GM12864 (cell line): Measurements from ENCODE around the gene CLSTN2.

Experiments
- DNase-seq: peaks from one replicate; pipeline ENCODE4 v3.0.0-alpha.2; 2011; ENCODE audit warnings: low read depth
- H3K4me3 ChIP-seq: 2 replicates; pipeline ENCODE4 v1.5.1; 2011; ENCODE audit warnings: mild to moderate bottlenecking, low read depth, low read length, control low read depth
- CTCF ChIP-seq: IDR thresholded peaks from 2 replicates; pipeline ENCODE4 v1.5.1; 2011; ENCODE audit warnings: low read depth, mild to moderate bottlenecking, moderate library complexity, low read length, control low read depth, inconsistent platforms; ENCODE audit errors: missing control alignments

CLSTN2 gene

DNA sequence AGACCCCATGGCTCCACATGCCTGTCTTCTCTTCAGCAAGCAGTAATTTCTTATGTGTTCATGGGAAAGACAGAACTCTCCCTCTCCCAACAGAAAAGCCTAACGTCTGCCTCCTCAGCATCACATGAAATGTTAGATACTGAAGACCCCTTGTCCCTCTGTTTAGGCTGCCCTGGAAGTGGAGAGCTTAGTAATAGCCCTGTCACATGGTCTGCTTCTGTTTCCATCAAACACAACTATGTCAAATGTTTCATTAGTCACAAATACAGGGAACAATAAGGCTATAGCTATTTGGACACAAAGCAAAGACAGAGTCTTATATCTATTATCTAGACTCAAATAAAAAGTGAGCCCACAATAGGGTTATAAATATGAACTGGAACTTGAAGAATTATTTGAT, 552.6 kb downstream of the CLSTN2 start:
- no peak for DNase-seq
- no peak overlapping the region for H3K4me3 ChIP-seq
- no peak for TF ChIP-seq CTCF

- TF ChIP-seq CTCF = no peak
These were observed 558.3 kb downstream of the CLSTN2 start for GRCh38 chr3:140493271-140493670.

GRCh38 chr3:140494970-140495369, 560.0 kb downstream of the CLSTN2 start:
- no peak for DNase-seq
- no peak for TF ChIP-seq CTCF

More at GRCh38 chr3:140493271-140493670, 558.3 kb downstream of the CLSTN2 start:
- DNase-seq = no peak
- H3K4me3 ChIP-seq = no peak overlapping the region

GRCh38 chr3:140497331-140497730, 562.3 kb downstream of the CLSTN2 start:
- TF ChIP-seq CTCF = no peak

More at GRCh38 chr3:140494970-140495369, 560.0 kb downstream of the CLSTN2 start:
- H3K4me3 ChIP-seq = no peak overlapping the region

GRCh38 chr3:140499114-140499757, 564.3 kb downstream of the CLSTN2 start:
- no peak for DNase-seq
- H3K4me3 ChIP-seq = no peak overlapping the region
- peak; percentile 10 for TF ChIP-seq CTCF

More at GRCh38 chr3:140497331-140497730, 562.3 kb downstream of the CLSTN2 start:
- DNase-seq = no peak
- no peak overlapping the region for H3K4me3 ChIP-seq

GRCh38 chr3:140500473-140500872, 565.5 kb downstream of the CLSTN2 start:
- no peak for DNase-seq
- TF ChIP-seq CTCF = no peak

More at GRCh38 chr3:140500473-140500872, 565.5 kb downstream of the CLSTN2 start:
- H3K4me3 ChIP-seq = no peak overlapping the region
